GM21526 (cell line): ENCODE data around the gene SOX5.

Experiments used
- ATAC-seq: cut with Tn5 transposase; IDR thresholded peaks from one replicate; pipeline ENCODE4 v1.9.1; 2021; ENCODE audit warnings: moderate library complexity; ENCODE audit not compliant: unreplicated experiment, low FRiP score

Gene SOX5

DNA sequence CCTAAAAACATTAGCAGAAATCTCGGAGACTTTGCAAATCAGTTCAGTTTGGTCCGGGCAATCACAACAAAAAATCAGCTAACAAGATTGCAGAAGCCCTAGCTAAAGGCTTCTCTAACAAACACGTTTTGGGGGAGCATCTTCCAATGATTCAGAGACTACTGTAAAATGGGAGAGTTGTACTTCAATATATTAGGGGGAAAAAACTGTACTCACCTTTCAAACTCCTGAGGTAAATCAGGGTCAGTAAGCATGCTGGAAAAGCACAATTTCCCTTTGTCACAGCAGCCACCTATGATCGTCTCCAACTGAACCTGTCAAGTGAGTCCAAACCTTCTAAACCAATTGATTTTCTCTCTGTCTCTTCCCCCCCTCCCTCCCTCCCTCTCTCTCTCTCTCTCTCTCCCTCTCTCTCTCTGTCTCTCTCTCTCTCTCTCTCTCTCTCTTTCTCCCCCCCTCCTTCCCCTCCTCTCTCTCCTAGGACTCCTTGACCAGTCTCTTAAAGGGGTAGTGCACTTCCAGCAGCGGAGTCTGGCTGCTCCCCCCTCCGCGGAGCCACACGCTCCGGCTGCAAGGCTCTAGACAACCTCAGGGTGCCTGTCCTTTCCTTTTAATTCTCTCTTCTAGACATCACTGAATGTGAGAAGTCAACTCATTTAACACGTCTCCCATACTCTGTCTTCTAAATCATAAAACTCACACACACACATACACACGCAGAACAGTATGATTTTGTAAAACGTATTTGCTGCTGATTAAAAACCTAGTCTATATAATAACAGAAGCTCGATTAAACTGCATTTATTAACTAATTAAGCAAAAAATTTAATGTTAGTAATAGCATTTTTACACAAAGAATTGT, at the start of gene SOX5:
SOX5 (minus strand) TSS at position 323 of the 862 bp plus-strand sequence; CDS start at position 254, 69 bp downstream.
- ATAC-seq, result no peak

GRCh38 chr12:23987046-23987445, 37.6 kb upstream of the SOX5 start:
- ATAC-seq, result no peak

DNA sequence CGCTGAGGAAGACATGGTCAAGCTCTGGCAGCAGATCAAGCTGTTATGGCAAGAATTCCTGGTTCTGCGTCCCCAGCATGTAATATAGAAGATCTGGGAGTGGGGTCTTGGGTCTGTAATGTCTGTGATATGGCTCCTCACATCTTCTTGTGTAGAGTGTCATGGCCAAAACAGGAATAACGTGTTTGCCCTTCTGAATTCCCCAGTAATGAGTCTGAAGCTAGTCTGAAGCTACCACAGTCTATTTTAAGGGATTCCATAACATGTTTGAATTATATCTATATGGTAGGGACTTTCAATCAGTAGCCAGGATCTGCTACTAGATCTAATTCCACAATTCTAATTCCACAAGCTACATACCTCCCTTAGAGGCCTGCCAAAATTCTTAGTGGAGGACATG, 31.4 kb upstream of the SOX5 start:
- ATAC-seq, result no peak

GRCh38 chr12:23964812-23965211, 15.3 kb upstream of the SOX5 start:
- ATAC-seq, result no peak

GRCh38 chr12:23959826-23960225, 10.4 kb upstream of the SOX5 start:
- no peak for ATAC-seq

GRCh38 chr12:23954332-23954731, 4.9 kb upstream of the SOX5 start:
- ATAC-seq, result no peak

DNA sequence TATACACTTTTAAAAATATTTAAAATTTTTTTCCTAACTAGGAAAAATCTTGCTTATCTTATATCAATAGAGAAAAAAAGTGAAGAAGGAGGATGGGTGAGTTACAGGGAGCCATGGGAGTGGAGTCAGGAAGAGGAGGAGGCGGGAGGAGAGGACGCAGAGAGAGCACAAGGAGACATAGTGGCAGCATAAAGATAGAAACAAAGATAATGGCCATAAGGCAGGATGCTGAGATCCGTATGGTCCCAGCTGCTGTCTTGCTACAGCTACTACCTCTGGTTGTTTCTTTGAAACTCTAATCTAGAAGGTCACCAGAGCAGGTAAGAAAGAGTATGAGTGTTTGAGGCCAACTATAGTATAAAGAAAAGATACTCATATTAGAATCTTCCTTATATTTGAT, 2.6 kb upstream of the SOX5 start:
- no peak for ATAC-seq

DNA sequence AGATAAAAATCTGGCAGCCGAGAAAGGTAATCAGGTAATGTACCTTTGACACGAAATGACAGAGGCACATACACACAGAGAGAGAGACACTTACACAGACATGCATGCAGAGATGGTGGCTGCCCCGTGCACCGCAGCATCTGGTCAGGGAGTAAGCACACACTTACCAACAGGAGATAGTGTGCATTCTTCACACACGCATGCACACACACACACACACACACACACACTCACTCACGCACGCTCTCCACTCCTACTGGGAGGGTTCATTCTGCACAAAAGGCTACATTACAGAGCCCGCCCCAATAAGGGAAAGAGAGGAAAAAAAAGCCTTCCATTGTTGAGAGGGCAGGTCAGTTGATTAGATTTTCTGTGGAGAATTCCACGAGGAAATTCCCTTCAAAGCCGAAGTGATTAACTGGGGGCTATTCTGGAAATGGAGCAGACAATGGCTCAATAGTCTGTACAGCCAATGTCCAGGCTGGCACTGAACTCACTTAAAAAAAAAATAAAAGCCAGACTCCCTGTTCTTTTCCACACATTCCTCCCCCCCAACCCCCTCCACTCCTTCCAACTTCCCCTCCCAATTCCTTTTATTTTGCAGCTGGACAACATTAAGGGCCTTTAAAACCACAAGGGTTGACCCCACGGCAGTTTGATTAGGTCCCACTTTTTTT, 1.4 kb upstream of the SOX5 start:
- no peak for ATAC-seq

DNA sequence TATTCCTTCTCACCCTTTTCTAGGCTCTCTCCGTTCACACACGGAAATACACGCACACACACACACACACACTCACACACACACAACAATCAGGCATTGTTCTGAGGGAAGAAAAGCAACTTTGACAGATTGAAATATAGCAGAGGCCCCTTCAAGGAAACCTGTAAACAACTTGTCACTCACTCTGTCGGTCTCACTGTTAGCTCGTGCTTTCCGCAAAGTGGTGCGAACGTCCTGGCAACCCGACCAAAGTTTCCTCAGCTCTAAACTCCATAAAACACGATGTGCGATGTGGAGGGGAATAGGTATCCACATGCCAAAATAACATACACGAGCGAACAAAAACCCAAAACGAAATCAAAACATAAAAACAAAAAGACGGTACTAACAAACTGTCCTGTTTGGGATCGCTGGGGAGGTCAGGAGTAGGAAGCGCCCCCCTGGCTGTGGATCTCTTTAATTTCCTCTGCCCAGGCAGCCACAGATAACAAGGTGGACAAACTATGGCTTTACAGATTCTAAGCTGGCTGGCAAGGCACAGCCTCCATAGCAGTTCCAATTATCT, 822 bp upstream of the SOX5 start:
- no peak for ATAC-seq

- no peak for ATAC-seq
Observed at GRCh38 chr12:23948291-23948690, 1.2 kb downstream of the SOX5 start.

- ATAC-seq, result no peak
Observed at GRCh38 chr12:23947395-23947794, 2.1 kb downstream of the SOX5 start.

- ATAC-seq, result no peak
Observed at GRCh38 chr12:23945249-23945648, 4.2 kb downstream of the SOX5 start.

DNA sequence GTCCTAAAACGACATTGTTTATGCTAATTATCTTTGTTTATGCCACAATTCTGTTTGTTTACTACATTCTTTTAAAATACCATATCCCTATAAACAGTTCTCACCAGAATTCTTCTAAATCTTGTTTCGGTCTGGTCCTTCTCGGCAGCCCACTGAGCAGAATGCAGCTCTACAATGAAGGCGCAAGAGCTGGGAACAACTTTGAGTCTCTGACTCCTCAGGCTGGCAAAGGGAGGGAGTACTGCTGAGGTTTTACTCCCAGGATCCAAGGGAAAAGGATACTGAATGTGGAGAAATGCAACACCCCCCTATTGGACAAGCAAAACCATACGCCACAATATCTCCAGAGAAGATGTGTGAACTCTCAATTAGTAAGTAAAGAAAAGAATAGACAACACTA, 5.4 kb downstream of the SOX5 start:
- no peak for ATAC-seq

- ATAC-seq, result no peak
Observed at GRCh38 chr12:23942841-23943240, 6.6 kb downstream of the SOX5 start.

GRCh38 chr12:23941780-23942179, 7.7 kb downstream of the SOX5 start:
- no peak for ATAC-seq

DNA sequence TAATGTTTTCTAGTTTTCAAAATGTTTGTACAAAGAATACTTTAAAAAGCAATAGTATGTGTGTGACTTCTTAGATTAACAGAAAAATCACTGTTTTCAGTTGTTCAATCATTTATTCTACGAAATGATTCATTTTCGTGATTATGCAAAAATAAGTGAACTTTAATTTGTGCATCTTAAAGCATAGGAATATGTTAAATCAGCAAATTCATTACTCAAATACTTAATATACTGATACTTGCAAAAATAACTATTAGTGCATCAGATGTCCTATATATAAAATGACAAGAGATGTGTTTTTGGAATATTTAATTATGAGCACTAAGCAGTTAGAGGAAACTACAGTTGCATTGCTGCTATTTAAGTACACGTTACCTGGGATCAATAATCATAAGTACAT, 11.0 kb downstream of the SOX5 start:
- no peak for ATAC-seq

- ATAC-seq, result no peak
Observed at GRCh38 chr12:23931176-23931575, 18.3 kb downstream of the SOX5 start.

- ATAC-seq, result no peak
Observed at GRCh38 chr12:23930599-23930998, 18.9 kb downstream of the SOX5 start.

GRCh38 chr12:23929906-23930305, 19.6 kb downstream of the SOX5 start:
- no peak for ATAC-seq

GRCh38 chr12:23927907-23928306, 21.6 kb downstream of the SOX5 start:
- ATAC-seq, result no peak

DNA sequence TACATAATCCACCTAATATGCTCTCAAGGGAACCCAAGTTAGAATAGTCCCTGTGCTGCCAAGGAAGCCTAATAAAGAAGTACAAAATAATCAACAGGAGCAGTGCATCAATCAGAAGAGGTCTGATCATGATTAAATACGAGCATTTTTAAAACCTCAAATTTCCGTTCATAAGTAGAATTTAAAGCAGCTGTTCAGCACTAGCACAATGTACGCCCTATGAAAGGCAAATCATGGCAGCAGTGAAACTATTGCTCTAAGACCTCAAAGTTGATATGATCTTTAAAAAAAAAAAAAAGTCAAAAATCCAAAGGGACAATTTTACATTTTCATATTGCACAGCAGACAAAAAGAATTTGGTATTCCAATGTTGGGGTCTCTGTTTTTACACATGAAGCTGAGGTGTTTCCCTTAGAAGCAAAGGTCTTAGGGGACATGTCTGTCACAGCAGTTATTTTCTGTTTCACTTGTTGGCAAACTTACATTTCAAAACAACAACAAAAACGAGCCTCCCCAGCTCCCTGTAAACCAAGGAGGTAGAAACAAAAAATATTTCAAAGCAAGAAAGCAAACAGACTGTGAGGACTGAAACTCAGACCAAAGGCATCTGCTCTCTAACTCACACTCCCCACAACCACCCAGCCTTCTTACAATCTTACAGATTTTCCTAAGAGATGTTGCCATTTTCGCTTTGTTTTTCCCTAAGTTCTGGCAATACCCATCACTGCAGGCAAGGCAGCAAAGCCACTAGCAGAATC, 28.2 kb downstream of the SOX5 start:
- ATAC-seq, result no peak
